Heart right ventricle (tissue), 16 donors: ENCODE results near the gene SUOX. TPM values are rescaled to one million over a fixed set of nuclear protein-coding genes. Genes with fewer than 3 reads are reported as not detected.

Source experiments
- ATAC-seq, 8 donors: fragments of 200-7000 bp; cut with Tn5 transposase; one replicate each; pipeline ENCODE4 v1.9.1; 2020; ENCODE audit warnings: mild to moderate bottlenecking in 8 of 8, moderate library complexity in 8 of 8, moderate number of reproducible peaks in 1 of 8
- DNase-seq, 2 donors: peaks; one replicate each; pipeline ENCODE4 v3.0.0-alpha.2; 2020
- H3K27ac ChIP-seq, 10 donors: fragments of 200-600 bp; sonication (generic) in 2 of 10; one replicate each; pipeline versions ENCODE4 v1.5.0 to v1.8.0; 2020 to 2022; ENCODE audit warnings: mild to moderate bottlenecking in 3 of 10
- H3K27me3 ChIP-seq, 7 donors: fragments of 200-600 bp; one replicate each; pipeline ENCODE4 v1.8.0; 2021 to 2022; ENCODE audit warnings: mild to moderate bottlenecking in 2 of 7
- H3K36me3 ChIP-seq, 9 donors: fragments of 200-600 bp; sonication (generic) in 1 of 9; one replicate each; pipeline versions ENCODE4 v1.5.0 to v1.8.0; 2020 to 2022; ENCODE audit warnings: mild to moderate bottlenecking in 2 of 9
- H3K4me1 ChIP-seq, 9 donors: fragments of 200-600 bp; sonication (generic) in 1 of 9; one replicate each; pipeline versions ENCODE4 v1.5.0 to v1.8.0; 2020 to 2022; ENCODE audit warnings: mild to moderate bottlenecking in 4 of 9
- H3K4me3 ChIP-seq, 10 donors: fragments of 200-600 bp; sonication (generic) in 2 of 10; one replicate each; pipeline versions ENCODE4 v1.5.0 to v1.8.0; 2020 to 2022; ENCODE audit warnings: mild to moderate bottlenecking in 7 of 10, moderate library complexity in 2 of 10
- H3K9me3 ChIP-seq, 11 donors: fragments of 200-600 bp in 10 of 11; sonication (generic) in 2 of 11; one replicate each; pipeline versions ENCODE4 v1.5.0 to v1.8.0; 2013 to 2022; ENCODE audit warnings: mild to moderate bottlenecking in 2 of 11, control low read depth in 1 of 11, moderate library complexity in 1 of 11
- CTCF ChIP-seq, 9 donors: fragments of 200-600 bp; sonication (generic) in 2 of 9; IDR thresholded peaks; one replicate each; pipeline versions ENCODE4 v1.5.0 to v1.8.0; 2021 to 2022; ENCODE audit warnings: antibody characterized with exemption in 9 of 9, mild to moderate bottlenecking in 5 of 9, moderate library complexity in 1 of 9
- WGBS, 2 donors: extraction: QIAGEN DNeasy Blood & Tissue Kit; methylation state at CpG; one replicate each; pipeline ENCODE4 v1.1.7; 2013; ENCODE audit warnings: inconsistent platforms in 1 of 2; 5-methylcytosine and 5-hydroxymethylcytosine counted together
- intact Hi-C, 10 donors: fragments of 100-400 bp; cut with DNase I; formaldehyde crosslinking; loops; one replicate each; pipeline versions ENCODE4 v1.11.1 to v1.14.2; 2022
- polyA plus RNA-seq, 2 donors: library from polyadenylated mRNA; stranded (reverse); fragments of 200-250 nt; gene quantifications; one replicate each; pipeline ENCODE4 v1.2.3, GENCODE V29; 2013
- total RNA-seq, 10 donors: library from RNA; stranded (reverse); fragmentation: NEBNext Ultra II Directional in 3 of 10; extraction: Animal tissue kit (Norgen Biotek cat#: 25700) in 3 of 10; gene quantifications; one replicate each; pipeline versions ENCODE4 v1.2.1 to v1.2.4, GENCODE V29; 2021 to 2023
- donor health status: Arrhythmogenic right ventricular cardiomyopathy.
- donor health status: ischemic (EF 13 %, LVEDD 7.1; RV severe dilation, severe dysfunction).
- donor health status: healthy with polysubstance abuse.
- donor health status: DM: no; HTN: yes; CAD: no.
- donor health status: DM: no; HTN: no; CAD: no.
- donor health status: ischemic (EF 25% LVEDD 6.9; RV normal size, moderate dysfunction).
- donor health status: ischemic (EF 25% LVEDD 5.7; RV mildly dilated, moderate dysfunction).
- donor health status: healthy.
- donor health status: DM: yes; HTN: yes; CAD: no.
- donor health status: Ischemic cardiomyopathy.
- donor health status: ischemic (EF 35%, LVEDD 5.7; RV mildly dilated, moderate dysfunction).
- donor health status: nonischemic (EF 11% LVEDD 7.7; RV severe dilation, severe dysfunction).
- donor health status: DM: yes; HTN: yes; CAD: no.
- donor health status: PGD.
- donor health status: ischemic (EF 29% LVEDD 5.4; RV normal size, mild dysfunction).
- donor health status: nonischemic (EF 23%, LVEDD 6.1; RV moderate dilation, normal function).

The SUOX gene
- total and polyA plus RNA-seq, 12 donors = 23.2 to 44.8 (median 29.8) TPM

GRCh38 chr12:55972456-55972855 lies 24.6 kb upstream of the SUOX start:
- Histone ChIP-seq H3K4me1 (peaks cover 4 to 46% (median 40%) of the 10 kb centered on the region in 9 donors), H3K9me3 (no peaks in the 10 kb centered on the region), H3K4me3 (peak overlapping the region in 9 of 10 donors; percentile 39 to 92 (median 70)), H3K36me3 (peaks cover 0 to 45% (median 0%) of the 10 kb centered on the region in 9 donors), H3K27me3 (no peaks in the 10 kb centered on the region), H3K27ac (peak overlapping the region in 9 of 10 donors; percentile 76 to 98 (median 94))
- intact Hi-C loops = loop anchor here in 2 of 10 donors (2.0 to 5.0 kb wide), 2 partner anchors 45 to 46 kb away; partner anchors contain the start of gene PYM1 (in 2 of the 2)
- no peak for TF ChIP-seq CTCF (IDR thresholded peaks at IDR 0.05)
- ATAC-seq = no peak
- no peak for DNase-seq
- WGBS, 2 donors = 29% methylated on average over 1 of the region's 1 CpG

- Histone ChIP-seq H3K4me3 (peak overlapping the region; percentile 11 to 92 (median 68)), H3K27ac (peak overlapping the region; percentile 76 to 98 (median 93)), H3K4me1 (peaks cover 2 to 47% (median 42%) of the 10 kb centered on the region in 9 donors), H3K27me3 (no peaks in the 10 kb centered on the region), H3K9me3 (no peaks in the 10 kb centered on the region), H3K36me3 (peaks cover 0 to 45% (median 0%) of the 10 kb centered on the region in 9 donors)
- DNase-seq = no peak
- peak in 3 of 8 donors; percentile 0 to 5 (median 1) for ATAC-seq
- intact Hi-C loops = loop anchor here in 3 of 10 donors (1.0 to 5.0 kb wide), 3 partner anchors 46 kb away; partner anchors contain the start of gene PYM1 (in 3 of the 3)
- 1 to 2% methylated on average over 18 of the region's 18 CpGs for WGBS, 2 donors
- TF ChIP-seq CTCF (IDR thresholded peaks at IDR 0.05) = no peak
These were observed 24.0 kb upstream of the SUOX start for GRCh38 chr12:55972911-55973598.

GRCh38 chr12:55973599-55974307 lies 23.3 kb upstream of the SUOX start, which contains the start of gene RAB5B:
Gene RAB5B (plus strand): TSS chr12:55974078. CDS start chr12:55986961, 12,883 bp downstream.
- Histone ChIP-seq H3K4me3 (peak within 1 kb of the TSS; percentile 79 to 100 (median 96)), H3K9me3 (no peaks in the 10 kb centered on the region), H3K4me1 (peaks cover 2 to 49% (median 42%) of the 10 kb centered on the region in 9 donors), H3K36me3 (peaks cover 0 to 40% (median 0%) of the 10 kb centered on the region in 9 donors), H3K27me3 (no peaks in the 10 kb centered on the region), H3K27ac (peak within 1 kb of the TSS; percentile 94 to 99 (median 96))
- DNase-seq (peak; percentile 97 to 100), ATAC-seq (peak; percentile 92 to 96 (median 94))
- intact Hi-C loops = loop anchor here in 3 of 10 donors (1.0 to 5.0 kb wide), 3 partner anchors 46 to 47 kb away; partner anchors contain the start of gene PYM1 (in 3 of the 3)
- TF ChIP-seq CTCF (IDR thresholded peaks at IDR 0.05) = peak in 5 of 9 donors; percentile 11 to 69 (median 30)
- 0 to 1% methylated on average over 39 of the region's 39 CpGs for WGBS, 2 donors

GRCh38 chr12:55974308-55974730 lies 22.8 kb upstream of the SUOX start:
- Histone ChIP-seq H3K4me3 (peak overlapping the region; percentile 79 to 100 (median 96)), H3K4me1 (peaks cover 2 to 51% (median 42%) of the 10 kb centered on the region in 9 donors), H3K36me3 (peaks cover 0 to 40% (median 0%) of the 10 kb centered on the region in 9 donors), H3K27me3 (no peaks in the 10 kb centered on the region), H3K9me3 (no peaks in the 10 kb centered on the region), H3K27ac (peak overlapping the region; percentile 94 to 99 (median 96))
- intact Hi-C loops = loop anchor here in 1 of 10 donors (5.0 kb wide), 1 partner anchor 47 kb away; the partner anchor contains the start of gene PYM1
- DNase-seq (no peak), ATAC-seq (peak; percentile 23 to 68 (median 38))
- TF ChIP-seq CTCF (IDR thresholded peaks at IDR 0.05) = no peak
- 0% methylated on average over 15 of the region's 15 CpGs for WGBS, 2 donors
